SK-N-SH (cell line): ENCODE measurements around the gene ADAMTS16. TPM values are rescaled to one million over a fixed set of nuclear protein-coding genes. Genes with fewer than 3 reads are reported as not detected.

ENCODE experiments used
- CTCF ChIA-PET: fragments of 300-600, 350-600 bp; formaldehyde crosslinking; extraction: SDS; loops from one replicate; lab custom pipeline; 2021; lab: Yijun Ruan, JAX
- POLR2A ChIA-PET: fragments of 350-600 bp; sonication (Branson Sonifier 250); formaldehyde crosslinking; extraction: SDS; loops from one replicate; lab custom pipeline; 2020; ENCODE audit warnings: antibody characterized with exemption, inconsistent platforms; lab: Yijun Ruan, JAX
- DNase-seq: peaks from one replicate; pipeline ENCODE4 v3.0.0; 2012
- H2AFZ ChIP-seq: fragments of 200-600 bp; sonication (generic); 2 replicates; pipeline ENCODE4 v1.8.1; 2016; ENCODE audit warnings: antibody characterized with exemption, mild to moderate bottlenecking, low read depth
- H3F3A ChIP-seq: fragments of 200-600 bp; sonication (generic); replicated peaks from 2 replicates; pipeline ENCODE3; 2016; ENCODE audit warnings: antibody characterized with exemption, mild to moderate bottlenecking; ENCODE audit not compliant: insufficient read depth
- H3K27ac ChIP-seq, 2 experiments: fragments of 200-500 bp in 1 of 2; fragments of 200-600 bp in 1 of 2; sonication (Bioruptor generic) in 1 of 2; sonication (generic), shearing (Covaris generic) in 1 of 2; 2 replicates each; pipeline versions ENCODE4 v1.5.1 to v1.6.1; 2014 to 2016; ENCODE audit warnings: low read depth in 2 of 2, inconsistent platforms in 1 of 2, low read length in 1 of 2, mild to moderate bottlenecking in 1 of 2, mixed read lengths in 1 of 2
- H3K27me3 ChIP-seq: fragments of 200-600 bp; sonication (generic), shearing (Covaris generic); 2 replicates; pipeline ENCODE4 v1.6.1; 2016; ENCODE audit warnings: mixed run types; ENCODE audit not compliant: insufficient read depth
- H3K36me3 ChIP-seq, 2 experiments: fragments of 200-500 bp in 1 of 2; fragments of 200-600 bp in 1 of 2; sonication (Bioruptor generic) in 1 of 2; sonication (generic) in 1 of 2; replicated peaks in 1 of 2; 2 replicates each; pipeline versions ENCODE3 to v1.5.1; 2014 to 2016; ENCODE audit warnings: low read length in 1 of 2, mild to moderate bottlenecking in 1 of 2; ENCODE audit not compliant: insufficient read depth in 2 of 2, control insufficient read depth in 1 of 2
- H3K4me1 ChIP-seq, 2 experiments: fragments of 200-500 bp in 1 of 2; fragments of 200-600 bp in 1 of 2; sonication (Bioruptor generic) in 1 of 2; sonication (generic), shearing (Covaris generic) in 1 of 2; 2 replicates each; pipeline versions ENCODE4 v1.5.1 to v1.6.1; 2014 to 2016; ENCODE audit warnings: low read depth in 1 of 2, low read length in 1 of 2, mixed run types in 1 of 2; ENCODE audit not compliant: insufficient read depth in 2 of 2, control insufficient read depth in 1 of 2
- H3K4me2 ChIP-seq: fragments of 200-600 bp; sonication (generic), shearing (Covaris generic); 2 replicates; pipeline ENCODE4 v1.6.1; 2017; ENCODE audit warnings: mixed run types
- H3K4me3 ChIP-seq, 2 experiments: fragments of 200-500 bp in 1 of 2; fragments of 200-600 bp in 1 of 2; sonication (Bioruptor generic) in 1 of 2; sonication (generic), shearing (Covaris generic) in 1 of 2; 2 replicates each; pipeline versions ENCODE4 v1.5.1 to v1.8.1; 2014 to 2016; ENCODE audit warnings: low read depth in 2 of 2, inconsistent platforms in 1 of 2, low read length in 1 of 2, mild to moderate bottlenecking in 1 of 2, mixed read lengths in 1 of 2, moderate library complexity in 1 of 2
- H3K79me2 ChIP-seq: fragments of 200-600 bp; sonication (generic); 2 replicates; pipeline ENCODE4 v1.8.1; 2017; ENCODE audit warnings: mild to moderate bottlenecking; ENCODE audit not compliant: insufficient read depth
- H3K9ac ChIP-seq: fragments of 200-600 bp; sonication (generic); 2 replicates; pipeline ENCODE4 v1.6.1; 2017; ENCODE audit warnings: mixed run types
- H3K9me2 ChIP-seq: fragments of 200-600 bp; sonication (generic); 2 replicates; pipeline ENCODE4 v1.6.1; 2017; ENCODE audit warnings: mixed run types
- H3K9me3 ChIP-seq: fragments of 200-600 bp; sonication (generic); 2 replicates; pipeline ENCODE4 v1.6.1; 2017; ENCODE audit warnings: mixed run types, mild to moderate bottlenecking, moderate library complexity
- H4K20me1 ChIP-seq: fragments of 200-600 bp; sonication (generic); 2 replicates; pipeline ENCODE4 v1.6.1; 2017; ENCODE audit warnings: mild to moderate bottlenecking, mixed run types; ENCODE audit not compliant: insufficient read depth
- EP300 ChIP-seq, 2 experiments: IDR thresholded peaks; 2 replicates each; pipeline versions ENCODE4 v1.4.0 to v1.6.1; 2012; ENCODE audit warnings: borderline replicate concordance in 1 of 2, low read depth in 1 of 2, low read length in 1 of 2
- FOSL2 ChIP-seq: IDR thresholded peaks from 2 replicates; pipeline ENCODE4 v1.4.0; 2012; ENCODE audit warnings: low read depth, mild to moderate bottlenecking, moderate library complexity, borderline replicate concordance
- FOXJ3 ChIP-seq: sonication (generic); formaldehyde crosslinking; IDR thresholded peaks from 2 replicates; pipeline ENCODE4 v1.5.1; 2020; ENCODE audit warnings: mild to moderate bottlenecking, missing genetic modification reagents
- FOXM1 ChIP-seq: IDR thresholded peaks from 2 replicates; pipeline ENCODE4 v1.4.0; 2012; ENCODE audit warnings: low read depth, mild to moderate bottlenecking
- GABPA ChIP-seq: IDR thresholded peaks from 2 replicates; pipeline ENCODE4 v1.4.0; 2012; ENCODE audit warnings: low read depth, mild to moderate bottlenecking
- JUND ChIP-seq: IDR thresholded peaks from 2 replicates; pipeline ENCODE4 v1.4.0; 2012
- MEF2A ChIP-seq: IDR thresholded peaks from 2 replicates; pipeline ENCODE4 v1.4.0; 2012; ENCODE audit warnings: low read depth, borderline replicate concordance
- REST ChIP-seq: IDR thresholded peaks from 2 replicates; pipeline ENCODE4 v1.6.1; 2012; ENCODE audit warnings: mild to moderate bottlenecking, low read depth, low read length, moderate library complexity
- TAF1 ChIP-seq: IDR thresholded peaks from 2 replicates; pipeline ENCODE4 v1.6.1; 2012; ENCODE audit warnings: low read depth, mild to moderate bottlenecking, low read length, moderate library complexity, borderline replicate concordance
- USF2 ChIP-seq: fragments of 150-350 bp; IDR thresholded peaks from 2 replicates; pipeline ENCODE4 v1.6.1; 2017; ENCODE audit warnings: antibody characterized with exemption, low read length, low read depth, borderline replicate concordance
- WGBS: methylation state at CpG from one replicate; pipeline ENCODE4 v1.1.6; 2017; ENCODE audit warnings: low lambda C conversion rate; 5-methylcytosine and 5-hydroxymethylcytosine counted together
- polyA plus RNA-seq, 3 experiments: library from polyadenylated mRNA; depleted of rRNA; stranded (reverse); fragments of >200 nt; gene quantifications; 2 replicates each; pipeline ENCODE4 v1.2.3, GENCODE V29; 2012
- TF ChIP-seq, protein P1 (sequence below): IDR thresholded peaks from 2 replicates; pipeline ENCODE4 v1.4.0; 2012; ENCODE audit warnings: low read depth, borderline replicate concordance
- TF ChIP-seq, protein P2 (sequence below): fragments of 150-350 bp; IDR thresholded peaks from 2 replicates; pipeline ENCODE4 v1.6.1; 2016; ENCODE audit warnings: mild to moderate bottlenecking, low read depth, low read length

Gene ADAMTS16
- polyA plus RNA-seq, 1 of the 3 experiments (the other 2 are of a cell fraction): not detected

GRCh38 chr5:5288201-5288600 lies 148.1 kb downstream of the ADAMTS16 start (continued):
- TF ChIP-seq FOXM1 (no peak), REST (no peak)
- TF ChIP-seq, protein P1, sequence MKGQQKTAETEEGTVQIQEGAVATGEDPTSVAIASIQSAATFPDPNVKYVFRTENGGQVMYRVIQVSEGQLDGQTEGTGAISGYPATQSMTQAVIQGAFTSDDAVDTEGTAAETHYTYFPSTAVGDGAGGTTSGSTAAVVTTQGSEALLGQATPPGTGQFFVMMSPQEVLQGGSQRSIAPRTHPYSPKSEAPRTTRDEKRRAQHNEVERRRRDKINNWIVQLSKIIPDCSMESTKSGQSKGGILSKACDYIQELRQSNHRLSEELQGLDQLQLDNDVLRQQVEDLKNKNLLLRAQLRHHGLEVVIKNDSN: no peak

- CTCF ChIA-PET: no interaction called here
- no peak for DNase-seq
Observed at GRCh38 chr5:5289537-5289936, 149.4 kb downstream of the ADAMTS16 start.

More at GRCh38 chr5:5289537-5289936, 149.4 kb downstream of the ADAMTS16 start:
- H3K9ac ChIP-seq: no peak overlapping the region
- no peaks in the 10 kb centered on the region for H3K9me3 ChIP-seq
- no peak overlapping the region for H3K4me2 ChIP-seq
- no peak overlapping the region for H3K4me3 ChIP-seq
- no peaks in the 10 kb centered on the region for H3K36me3 ChIP-seq
- POLR2A ChIA-PET: no interaction called here
- no peak overlapping the region for H3K27ac ChIP-seq
- 41% methylated on average over 2 of the region's 2 CpGs for WGBS
- no peaks in the 10 kb centered on the region for H3K9me2 ChIP-seq
- no peaks in the 10 kb centered on the region for H4K20me1 ChIP-seq
- H3K4me1 ChIP-seq: peaks cover 2 to 11% of the 10 kb centered on the region in 2 experiments; a peak in 2 of 4 replicates
- TF ChIP-seq, protein P1: no peak
- TF ChIP-seq FOSL2: no peak
- TF ChIP-seq TAF1: no peak
- TF ChIP-seq MEF2A: no peak
- TF ChIP-seq EP300 (IDR thresholded peaks at IDR 0.05; ENCODE audit: borderline replicate concordance in 1 of 2, low read depth in 1 of 2, low read length in 1 of 2): no peak
- TF ChIP-seq, protein P2, sequence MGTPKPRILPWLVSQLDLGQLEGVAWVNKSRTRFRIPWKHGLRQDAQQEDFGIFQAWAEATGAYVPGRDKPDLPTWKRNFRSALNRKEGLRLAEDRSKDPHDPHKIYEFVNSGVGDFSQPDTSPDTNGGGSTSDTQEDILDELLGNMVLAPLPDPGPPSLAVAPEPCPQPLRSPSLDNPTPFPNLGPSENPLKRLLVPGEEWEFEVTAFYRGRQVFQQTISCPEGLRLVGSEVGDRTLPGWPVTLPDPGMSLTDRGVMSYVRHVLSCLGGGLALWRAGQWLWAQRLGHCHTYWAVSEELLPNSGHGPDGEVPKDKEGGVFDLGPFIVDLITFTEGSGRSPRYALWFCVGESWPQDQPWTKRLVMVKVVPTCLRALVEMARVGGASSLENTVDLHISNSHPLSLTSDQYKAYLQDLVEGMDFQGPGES: no peak
- no peak for TF ChIP-seq GABPA
- no peak for TF ChIP-seq FOXJ3 (CRISPR knock-in tag)
- TF ChIP-seq USF2: no peak
- TF ChIP-seq JUND: no peak
- no peak overlapping the region for H2AFZ ChIP-seq
- no peaks in the 10 kb centered on the region for H3K79me2 ChIP-seq
- no peaks in the 10 kb centered on the region for H3K27me3 ChIP-seq
- peaks cover 13% of the 10 kb centered on the region for H3F3A ChIP-seq
